OCI-LY3 (cell line): ENCODE data around the gene CIT.

Experiments used
- H2AFZ ChIP-seq: fragments of 200-600, 300-600 bp; shearing (Covaris generic); 2 replicates; pipeline ENCODE4 v1.6.0; 2014; ENCODE audit warnings: antibody characterized with exemption, low read depth, low read length
- H3K27ac ChIP-seq: fragments of 200-600, 300-600 bp; sonication (generic); 2 replicates; pipeline ENCODE4 v1.5.1; 2014; ENCODE audit warnings: mild to moderate bottlenecking, low read length, moderate library complexity, mixed read lengths
- H3K27me3 ChIP-seq: fragments of 200-600, 300-600 bp; sonication (generic); 2 replicates; pipeline ENCODE4 v1.6.1; 2014; ENCODE audit warnings: low read depth, low read length, mixed read lengths
- H3K36me3 ChIP-seq: fragments of 200-600, 300-600 bp; sonication (generic); replicated peaks from 2 replicates; pipeline ENCODE3; 2014; ENCODE audit warnings: low read depth, low read length, mixed read lengths
- H3K4me1 ChIP-seq: fragments of 300-600, 200-600 bp; sonication (generic); 2 replicates; pipeline ENCODE4 v1.6.1; 2014; ENCODE audit warnings: low read length, mixed read lengths
- H3K4me2 ChIP-seq: fragments of 200-600, 300-600 bp; sonication (generic); 2 replicates; pipeline ENCODE4 v1.6.1; 2014; ENCODE audit warnings: low read length, mixed read lengths
- H3K4me3 ChIP-seq: fragments of 300-600, 200-600 bp; sonication (generic); 2 replicates; pipeline ENCODE4 v1.5.1; 2014; ENCODE audit warnings: antibody characterized with exemption, mild to moderate bottlenecking, low read length, moderate library complexity
- H3K79me2 ChIP-seq: fragments of 300-600, 200-600 bp; shearing (Covaris generic); 2 replicates; pipeline ENCODE4 v1.6.1; 2014; ENCODE audit warnings: mild to moderate bottlenecking, low read length, mixed read lengths
- H3K9ac ChIP-seq: fragments of 300-600, 200-600 bp; shearing (Covaris generic); 2 replicates; pipeline ENCODE4 v1.6.0; 2014; ENCODE audit warnings: mild to moderate bottlenecking, low read length, moderate library complexity
- H3K9me3 ChIP-seq: fragments of 200-600, 300-600 bp; shearing (Covaris generic); 2 replicates; pipeline ENCODE4 v1.6.1; 2014; ENCODE audit warnings: low read length, mixed read lengths; ENCODE audit not compliant: insufficient read depth
- H4K20me1 ChIP-seq: fragments of 200-600, 300-600 bp; sonication (generic); 2 replicates; pipeline ENCODE4 v1.6.1; 2016; ENCODE audit warnings: low read length, mixed read lengths; ENCODE audit not compliant: insufficient read depth
- CTCF ChIP-seq: fragments of 200-600, 300-600 bp; sonication (generic); IDR thresholded peaks from 2 replicates; pipeline ENCODE4 v1.5.1; 2014; ENCODE audit warnings: antibody characterized with exemption, low read length, low read depth
- EZH2phosphoT487 ChIP-seq: fragments of 200-600 bp; shearing (Covaris generic); IDR thresholded peaks from 2 replicates; pipeline ENCODE4 v1.6.1; 2018; ENCODE audit warnings: antibody characterized with exemption, mixed run types, low read depth

Gene CIT

GRCh38 chr12:119721306-119721705, 155.8 kb downstream of the CIT start:
- Histone ChIP-seq H3K4me3 (no peak overlapping the region), H3K79me2 (no peaks in the 10 kb centered on the region), H3K4me1 (no peaks in the 10 kb centered on the region), H3K27ac (no peak overlapping the region), H4K20me1 (no peaks in the 10 kb centered on the region), H3K4me2 (no peak overlapping the region), H3K27me3 (no peaks in the 10 kb centered on the region), H3K9me3 (no peaks in the 10 kb centered on the region), H3K9ac (no peak overlapping the region), H2AFZ (no peak overlapping the region), H3K36me3 (peaks cover 15% of the 10 kb centered on the region)
- TF ChIP-seq EZH2phosphoT487 (no peak), CTCF (no peak)

DNA sequence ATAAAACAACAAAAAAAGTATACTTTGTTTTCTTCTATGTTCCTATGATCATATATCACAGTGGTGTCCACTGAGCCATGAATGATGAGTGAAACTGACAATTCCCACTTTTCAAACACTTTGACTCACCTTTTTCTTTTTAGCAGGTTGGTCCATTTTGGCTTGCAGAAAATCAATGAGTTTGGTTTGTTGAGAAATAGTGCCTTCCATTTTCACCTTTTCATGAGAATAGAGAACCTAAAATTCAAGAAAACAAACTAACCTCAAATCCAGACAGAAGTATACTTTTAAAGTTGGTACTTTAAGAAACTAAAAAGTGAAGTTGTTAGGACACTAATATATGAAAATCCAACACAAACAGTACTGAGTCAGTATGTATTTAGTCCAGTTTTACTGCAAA, 156.8 kb downstream of the CIT start:
- Histone ChIP-seq H3K4me1 (no peaks in the 10 kb centered on the region), H3K27me3 (no peaks in the 10 kb centered on the region), H3K4me2 (no peak overlapping the region), H3K9me3 (no peaks in the 10 kb centered on the region), H3K79me2 (no peaks in the 10 kb centered on the region), H3K9ac (no peak overlapping the region), H3K36me3 (peaks cover 18% of the 10 kb centered on the region), H3K4me3 (no peak overlapping the region), H2AFZ (no peak overlapping the region), H4K20me1 (no peaks in the 10 kb centered on the region), H3K27ac (no peak overlapping the region)
- TF ChIP-seq EZH2phosphoT487 (no peak), CTCF (no peak)

- no peaks in the 10 kb centered on the region for H4K20me1 ChIP-seq
- H3K4me1 ChIP-seq, result no peaks in the 10 kb centered on the region
- H3K9ac ChIP-seq, result no peak overlapping the region
- no peak for TF ChIP-seq CTCF
- TF ChIP-seq EZH2phosphoT487, result no peak
- no peak overlapping the region for H3K4me3 ChIP-seq
- H3K27me3 ChIP-seq, result no peaks in the 10 kb centered on the region
- peaks cover 27% of the 10 kb centered on the region for H3K36me3 ChIP-seq
- no peak overlapping the region for H3K4me2 ChIP-seq
- H2AFZ ChIP-seq, result no peak overlapping the region
- H3K27ac ChIP-seq, result no peak overlapping the region
- H3K9me3 ChIP-seq, result no peaks in the 10 kb centered on the region
- H3K79me2 ChIP-seq, result no peaks in the 10 kb centered on the region
Observed at GRCh38 chr12:119718141-119718540, 159.0 kb downstream of the CIT start.

GRCh38 chr12:119715268-119715620, 161.9 kb downstream of the CIT start:
- no peaks in the 10 kb centered on the region for H3K4me1 ChIP-seq
- H3K36me3 ChIP-seq, result peaks cover 35% of the 10 kb centered on the region
- H4K20me1 ChIP-seq, result no peaks in the 10 kb centered on the region
- no peaks in the 10 kb centered on the region for H3K27me3 ChIP-seq
- H3K4me2 ChIP-seq, result no peak overlapping the region
- no peaks in the 10 kb centered on the region for H3K9me3 ChIP-seq
- no peak overlapping the region for H3K4me3 ChIP-seq
- H2AFZ ChIP-seq, result no peak overlapping the region
- H3K79me2 ChIP-seq, result no peaks in the 10 kb centered on the region
- no peak overlapping the region for H3K9ac ChIP-seq
- no peak overlapping the region for H3K27ac ChIP-seq
- TF ChIP-seq EZH2phosphoT487 (no peak), CTCF (no peak)
